Prostate gland (tissue), 2 donors: ENCODE data around the gene OPA1.

Experiments used
- POLR2AphosphoS5 ChIP-seq: sonication (generic); formaldehyde crosslinking; IDR thresholded peaks from one replicate; pipeline ENCODE4 v1.6.1; 2017; ENCODE audit warnings: antibody characterized with exemption
- TF ChIP-seq, protein P1 (sequence below), 4 experiments: fragments of 200-600 bp in 2 of 4; fragments of 450-650 bp in 2 of 4; sonication (generic) in 2 of 4; IDR thresholded peaks; 1 replicate in 3 of 4; 2 replicates in 1 of 4; pipeline ENCODE4 v1.5.1; 2016 to 2019; ENCODE audit warnings: antibody characterized with exemption in 4 of 4, mild to moderate bottlenecking in 2 of 4, moderate library complexity in 2 of 4

DNA sequence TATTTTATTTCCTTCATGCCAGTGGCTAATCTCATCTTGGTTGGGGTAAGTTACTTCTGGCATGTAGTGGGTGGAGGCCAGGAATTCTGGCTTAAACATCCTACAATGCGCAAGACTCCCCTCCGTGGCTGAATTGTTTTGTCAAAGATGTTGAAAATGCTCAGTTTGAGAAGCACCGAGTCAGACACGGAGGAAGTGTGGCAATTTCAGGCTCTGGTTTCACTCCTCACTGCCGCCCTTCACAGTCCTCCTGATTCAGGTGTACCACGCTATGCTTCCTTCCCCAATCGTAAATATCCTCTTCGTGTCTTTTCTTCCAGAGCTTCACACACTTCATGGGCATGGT is 150.7 kb downstream of the OPA1 start:
- TF ChIP-seq, protein P1, sequence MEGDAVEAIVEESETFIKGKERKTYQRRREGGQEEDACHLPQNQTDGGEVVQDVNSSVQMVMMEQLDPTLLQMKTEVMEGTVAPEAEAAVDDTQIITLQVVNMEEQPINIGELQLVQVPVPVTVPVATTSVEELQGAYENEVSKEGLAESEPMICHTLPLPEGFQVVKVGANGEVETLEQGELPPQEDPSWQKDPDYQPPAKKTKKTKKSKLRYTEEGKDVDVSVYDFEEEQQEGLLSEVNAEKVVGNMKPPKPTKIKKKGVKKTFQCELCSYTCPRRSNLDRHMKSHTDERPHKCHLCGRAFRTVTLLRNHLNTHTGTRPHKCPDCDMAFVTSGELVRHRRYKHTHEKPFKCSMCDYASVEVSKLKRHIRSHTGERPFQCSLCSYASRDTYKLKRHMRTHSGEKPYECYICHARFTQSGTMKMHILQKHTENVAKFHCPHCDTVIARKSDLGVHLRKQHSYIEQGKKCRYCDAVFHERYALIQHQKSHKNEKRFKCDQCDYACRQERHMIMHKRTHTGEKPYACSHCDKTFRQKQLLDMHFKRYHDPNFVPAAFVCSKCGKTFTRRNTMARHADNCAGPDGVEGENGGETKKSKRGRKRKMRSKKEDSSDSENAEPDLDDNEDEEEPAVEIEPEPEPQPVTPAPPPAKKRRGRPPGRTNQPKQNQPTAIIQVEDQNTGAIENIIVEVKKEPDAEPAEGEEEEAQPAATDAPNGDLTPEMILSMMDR (IDR thresholded peaks at IDR 0.05) = no peak
- no peak for TF ChIP-seq POLR2AphosphoS5
